HEK293 (cell line): ENCODE data around the gene PRPF6.
A peak's percentile ranks its signal among the peaks of the same experiment; 100 is the strongest.

ENCODE experiments used
- CTCF ChIP-seq: fragments of 450-650 bp; formaldehyde crosslinking; IDR thresholded peaks from 2 replicates; pipeline ENCODE4 v1.5.1; 2016; ENCODE audit warnings: missing biosample characterization, missing genetic modification characterization
- GFI1B ChIP-seq: fragments of 450-650 bp; formaldehyde crosslinking; IDR thresholded peaks from 2 replicates; pipeline ENCODE4 v1.5.1; 2016; ENCODE audit warnings: missing biosample characterization, missing genetic modification characterization
- HIC1 ChIP-seq: fragments of 450-650 bp; formaldehyde crosslinking; IDR thresholded peaks from 2 replicates; pipeline ENCODE4 v1.5.1; 2016; ENCODE audit warnings: missing biosample characterization, missing genetic modification characterization
- REST ChIP-seq: fragments of 450-650 bp; formaldehyde crosslinking; IDR thresholded peaks from 2 replicates; pipeline ENCODE4 v1.5.1; 2016; ENCODE audit warnings: missing biosample characterization, missing genetic modification characterization
- SALL2 ChIP-seq: fragments of 450-650 bp; formaldehyde crosslinking; IDR thresholded peaks from 2 replicates; pipeline ENCODE4 v1.5.0; 2017; ENCODE audit warnings: missing biosample characterization, mild to moderate bottlenecking, missing genetic modification characterization, borderline replicate concordance
- YY2 ChIP-seq: fragments of 450-650 bp; formaldehyde crosslinking; IDR thresholded peaks from 2 replicates; pipeline ENCODE4 v1.5.1; 2016; ENCODE audit warnings: missing biosample characterization, missing genetic modification characterization
- ZBTB17 ChIP-seq: fragments of 450-650 bp; formaldehyde crosslinking; IDR thresholded peaks from 2 replicates; pipeline ENCODE4 v1.5.1; 2016; ENCODE audit warnings: missing biosample characterization, missing genetic modification characterization
- ZBTB44 ChIP-seq: fragments of 450-650 bp; IDR thresholded peaks from 2 replicates; pipeline ENCODE4 v1.5.1; 2018; ENCODE audit warnings: missing biosample characterization, mild to moderate bottlenecking, missing genetic modification characterization
- ZBTB48 ChIP-seq: fragments of 450-650 bp; formaldehyde crosslinking; IDR thresholded peaks from 2 replicates; pipeline ENCODE4 v1.5.1; 2016; ENCODE audit warnings: missing biosample characterization, missing genetic modification characterization
- ZFHX2 ChIP-seq: fragments of 450-650 bp; formaldehyde crosslinking; conservative IDR thresholded peaks from 2 replicates; pipeline ENCODE4 v1.5.1; 2016; ENCODE audit warnings: missing biosample characterization, missing genetic modification characterization
- ZFP69B ChIP-seq: fragments of 450-650 bp; formaldehyde crosslinking; IDR thresholded peaks from 2 replicates; pipeline ENCODE4 v1.5.1; 2016; ENCODE audit warnings: missing biosample characterization, missing genetic modification characterization
- ZIC2 ChIP-seq: fragments of 450-650 bp; formaldehyde crosslinking; IDR thresholded peaks from 2 replicates; pipeline ENCODE4 v1.5.1; 2016; ENCODE audit warnings: missing biosample characterization, missing genetic modification characterization
- ZNF114 ChIP-seq: fragments of 450-650 bp; formaldehyde crosslinking; IDR thresholded peaks from 2 replicates; pipeline ENCODE4 v1.5.0; 2017; ENCODE audit warnings: missing biosample characterization, missing genetic modification characterization
- ZNF133 ChIP-seq: fragments of 450-650 bp; formaldehyde crosslinking; IDR thresholded peaks from 2 replicates; pipeline ENCODE4 v1.5.1; 2016; ENCODE audit warnings: missing biosample characterization, missing genetic modification characterization
- ZNF175 ChIP-seq: fragments of 450-650 bp; formaldehyde crosslinking; IDR thresholded peaks from 2 replicates; pipeline ENCODE4 v1.5.1; 2016; ENCODE audit warnings: missing biosample characterization, missing genetic modification characterization
- ZNF211 ChIP-seq: fragments of 450-650 bp; formaldehyde crosslinking; IDR thresholded peaks from 2 replicates; pipeline ENCODE4 v1.5.1; 2016; ENCODE audit warnings: low read depth, missing biosample characterization, missing genetic modification characterization
- ZNF221 ChIP-seq: fragments of 450-650 bp; formaldehyde crosslinking; IDR thresholded peaks from 2 replicates; pipeline ENCODE4 v1.5.1; 2017; ENCODE audit warnings: missing biosample characterization, missing genetic modification characterization, borderline replicate concordance
- ZNF239 ChIP-seq: fragments of 450-650 bp; formaldehyde crosslinking; IDR thresholded peaks from 2 replicates; pipeline ENCODE4 v1.5.1; 2016; ENCODE audit warnings: missing biosample characterization, missing genetic modification characterization
- ZNF280D ChIP-seq: fragments of 450-650 bp; formaldehyde crosslinking; IDR thresholded peaks from 2 replicates; pipeline ENCODE4 v1.5.1; 2016; ENCODE audit warnings: missing biosample characterization, missing genetic modification characterization
- ZNF366 ChIP-seq: fragments of 450-650 bp; formaldehyde crosslinking; conservative IDR thresholded peaks from 2 replicates; pipeline ENCODE4 v1.5.1; 2016; ENCODE audit warnings: missing biosample characterization, missing genetic modification characterization
- ZNF426 ChIP-seq: fragments of 450-650 bp; formaldehyde crosslinking; IDR thresholded peaks from 2 replicates; pipeline ENCODE4 v1.5.1; 2017; ENCODE audit warnings: missing biosample characterization, missing genetic modification characterization, mild to moderate bottlenecking, inconsistent platforms, moderate library complexity
- ZNF433 ChIP-seq: fragments of 450-650 bp; formaldehyde crosslinking; IDR thresholded peaks from 2 replicates; pipeline ENCODE4 v1.5.1; 2016; ENCODE audit warnings: missing biosample characterization, missing genetic modification characterization, low read depth
- ZNF549 ChIP-seq: fragments of 450-650 bp; IDR thresholded peaks from 2 replicates; pipeline ENCODE4 v1.5.1; 2018; ENCODE audit warnings: missing biosample characterization, missing genetic modification characterization, mild to moderate bottlenecking, inconsistent platforms, moderate library complexity
- ZNF561 ChIP-seq: fragments of 450-650 bp; IDR thresholded peaks from 2 replicates; pipeline ENCODE4 v1.5.1; 2018; ENCODE audit warnings: missing biosample characterization, missing genetic modification characterization, borderline replicate concordance
- ZNF610 ChIP-seq: fragments of 450-650 bp; formaldehyde crosslinking; IDR thresholded peaks from 2 replicates; pipeline ENCODE4 v1.5.1; 2016; ENCODE audit warnings: missing biosample characterization, missing genetic modification characterization, borderline replicate concordance
- ZNF624 ChIP-seq: fragments of 450-650 bp; formaldehyde crosslinking; IDR thresholded peaks from 2 replicates; pipeline ENCODE4 v1.5.1; 2017; ENCODE audit warnings: missing biosample characterization, missing genetic modification characterization
- ZNF660 ChIP-seq: fragments of 450-650 bp; IDR thresholded peaks from 2 replicates; pipeline ENCODE4 v1.5.1; 2018; ENCODE audit warnings: missing biosample characterization, mild to moderate bottlenecking, missing genetic modification characterization
- ZSCAN30 ChIP-seq: fragments of 450-650 bp; IDR thresholded peaks from 2 replicates; pipeline ENCODE4 v1.5.1; 2018; ENCODE audit warnings: missing biosample characterization, mild to moderate bottlenecking, missing genetic modification characterization, moderate library complexity

The PRPF6 gene

GRCh38 chr20:63955827-63956663 lies 24.9 kb upstream of the PRPF6 start, which contains the start of gene UCKL1 (continued):
- no peak for TF ChIP-seq ZNF221 (tag by site-specific recombination)
- no peak for TF ChIP-seq GFI1B (tag by site-specific recombination)
- no peak for TF ChIP-seq ZNF366 (tag by site-specific recombination)
- peak; percentile 92; the same call in 1 of the 2 replicates for TF ChIP-seq ZNF561
- peak; percentile 40; the same call in 1 of the 2 replicates for TF ChIP-seq SALL2 (tag by site-specific recombination)
- TF ChIP-seq ZIC2 (tag by site-specific recombination), result peak; percentile 69
- TF ChIP-seq ZBTB17 (tag by site-specific recombination), result peak; percentile 73
- TF ChIP-seq ZBTB48 (tag by site-specific recombination), result peak; percentile 20; the same call in 1 of the 2 replicates
- TF ChIP-seq ZSCAN30, result peak; percentile 20; the same call in 1 of the 2 replicates
- TF ChIP-seq ZNF114 (tag by site-specific recombination), result no peak
- peak; percentile 80 for TF ChIP-seq YY2 (tag by site-specific recombination)
- TF ChIP-seq ZNF610 (tag by site-specific recombination), result no peak
- no peak for TF ChIP-seq ZNF133
- peak; percentile 99 for TF ChIP-seq ZFHX2
- TF ChIP-seq ZBTB44, result peak; percentile 18; the same call in 1 of the 2 replicates
- no peak for TF ChIP-seq ZNF549 (tag by site-specific recombination)
- TF ChIP-seq ZNF433 (tag by site-specific recombination), result no peak
- no peak for TF ChIP-seq ZNF211 (tag by site-specific recombination)
- no peak for TF ChIP-seq ZNF624 (tag by site-specific recombination)
- peak; percentile 13; the same call in 1 of the 2 replicates for TF ChIP-seq HIC1 (tag by site-specific recombination)
- TF ChIP-seq CTCF (tag by site-specific recombination), result peak; percentile 15
- no peak for TF ChIP-seq REST (tag by site-specific recombination)
- TF ChIP-seq ZNF660, result no peak
- TF ChIP-seq ZNF280D (tag by site-specific recombination), result no peak
- peak; percentile 76; the same call in 1 of the 2 replicates for TF ChIP-seq ZFP69B (tag by site-specific recombination)
- no peak for TF ChIP-seq ZNF426 (tag by site-specific recombination)
- no peak for TF ChIP-seq ZNF175 (tag by site-specific recombination)
- no peak for TF ChIP-seq ZNF239
